A673 (cell line): ENCODE data around the gene NRF1. TPM values are rescaled to one million over a fixed set of nuclear protein-coding genes. Genes with fewer than 3 reads are reported as not detected.
"Not testable (repeated sequence)": the region's sequence is repeated elsewhere in the genome, so short reads cannot be mapped to it uniquely, and the experiment has no call there.

ENCODE experiments used
- BruUV-seq: library from RNA; stranded (reverse); fragments of 400-500 nt; replicated peaks from 2 replicates; lab custom pipeline; 2021; lab: Mats Ljungman, UMichigan
- CTCF ChIA-PET: fragments of 300-600 bp; sonication (Branson Sonifier 250); formaldehyde crosslinking; loops from one replicate; lab custom pipeline; 2022; ENCODE audit warnings: antibody characterized with exemption; lab: Charles Lee
- POLR2A ChIA-PET: fragments of 300-600 bp; sonication (Branson Sonifier 250); formaldehyde crosslinking; loops from one replicate; lab custom pipeline; 2022; ENCODE audit warnings: antibody characterized with exemption; ENCODE audit not compliant: low non-redundant PET; lab: Charles Lee
- DNase-seq: peaks from one replicate; pipeline ENCODE4 v3.0.0-alpha.2; 2015; ENCODE audit warnings: low spot score
- H3K27ac ChIP-seq: fragments of 200-600 bp; sonication (generic); 2 replicates; pipeline ENCODE4 v1.5.1; 2016; ENCODE audit warnings: mixed run types, low read depth, mild to moderate bottlenecking, mixed read lengths, antibody characterized with exemption, low read length; ENCODE audit not compliant: poor library complexity, severe bottlenecking
- H3K27me3 ChIP-seq: fragments of 200-600 bp; sonication (generic); replicated peaks from 2 replicates; pipeline ENCODE4 v1.6.1; 2017; ENCODE audit warnings: mixed run types, low read depth, mild to moderate bottlenecking, mixed read lengths, antibody characterized with exemption, low read length; ENCODE audit not compliant: insufficient read depth, poor library complexity
- H3K36me3 ChIP-seq: fragments of 200-600 bp; sonication (generic); 2 replicates; pipeline ENCODE4 v1.6.1; 2016; ENCODE audit warnings: mixed run types, mild to moderate bottlenecking, mixed read lengths, antibody characterized with exemption, low read length; ENCODE audit not compliant: insufficient read depth, poor library complexity, severe bottlenecking
- H3K4me1 ChIP-seq: fragments of 200-600 bp; sonication (generic); 2 replicates; pipeline ENCODE4 v1.6.1; 2017; ENCODE audit warnings: mixed run types, mild to moderate bottlenecking, mixed read lengths, antibody characterized with exemption, low read length; ENCODE audit not compliant: insufficient read depth, poor library complexity, severe bottlenecking
- H3K4me3 ChIP-seq: fragments of 200-600 bp; sonication (generic); 2 replicates; pipeline ENCODE4 v1.5.1; 2016; ENCODE audit warnings: low read depth, mixed run types, mild to moderate bottlenecking, mixed read lengths, low read length; ENCODE audit not compliant: poor library complexity, severe bottlenecking
- H3K9me3 ChIP-seq: fragments of 200-600 bp; sonication (generic); 2 replicates; pipeline ENCODE4 v1.6.1; 2016; ENCODE audit warnings: mixed run types, low read depth, mild to moderate bottlenecking, mixed read lengths, antibody characterized with exemption, low read length; ENCODE audit not compliant: poor library complexity, severe bottlenecking
- CTCF ChIP-seq: fragments of 300-800, 200-600 bp; sonication (generic); conservative IDR thresholded peaks from 2 replicates; pipeline ENCODE4 v1.5.1; 2017; ENCODE audit warnings: low read depth, mild to moderate bottlenecking, antibody characterized with exemption, low read length, moderate library complexity, mixed read lengths
- EZH2 ChIP-seq: fragments of 200-600 bp; sonication (generic); IDR thresholded peaks from 2 replicates; pipeline ENCODE4 v1.6.1; 2017; ENCODE audit warnings: borderline replicate concordance, low read depth, mild to moderate bottlenecking, mixed read lengths, antibody characterized with exemption, low read length; ENCODE audit not compliant: poor library complexity, severe bottlenecking
- intact Hi-C: fragments of 100-400 bp; cut with micrococcal nuclease; formaldehyde crosslinking; loops from one replicate; pipeline ENCODE4 v1.10.0; 2022; ENCODE audit not compliant: unreplicated experiment
- total RNA-seq: library from RNA; stranded (reverse); gene quantifications from 2 replicates; pipeline ENCODE4 v1.2.3, GENCODE V29; 2021

The NRF1 gene
- total RNA-seq, 1 experiment from 2014 or later, result 30.2 TPM

DNA sequence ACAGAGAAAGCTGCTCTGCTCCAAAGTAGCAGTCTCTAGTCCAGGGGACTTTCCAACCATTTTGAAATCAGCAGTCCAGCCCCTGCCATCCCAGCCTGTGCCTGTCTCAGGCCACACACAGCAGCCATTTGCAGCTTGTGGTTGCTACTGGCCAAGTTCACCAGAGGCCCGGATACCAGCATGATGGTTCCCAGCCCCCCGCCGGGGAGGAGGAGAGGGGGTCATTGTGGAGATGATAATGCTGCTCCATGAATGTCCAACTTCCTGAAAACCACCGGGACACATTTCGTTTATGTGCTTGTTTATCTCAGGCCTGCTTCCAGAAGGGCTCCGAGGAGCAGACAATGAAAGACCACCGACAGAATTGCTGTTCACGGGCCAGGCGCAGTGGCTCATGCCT is 181.2 kb downstream of the NRF1 start:
- no peaks in the 10 kb centered on the region for H3K9me3 ChIP-seq
- DNase-seq, result no peak
- ChIA-PET CTCF (no interaction called here), POLR2A (no interaction called here)
- BruUV-seq, result no TSS peak
- no peak overlapping the region for H3K4me3 ChIP-seq
- H3K27me3 ChIP-seq, result no peaks in the 10 kb centered on the region
- no peaks in the 10 kb centered on the region for H3K36me3 ChIP-seq
- TF ChIP-seq CTCF, result no peak
- no peak for TF ChIP-seq EZH2
- H3K4me1 ChIP-seq, result no peaks in the 10 kb centered on the region
- no peak overlapping the region for H3K27ac ChIP-seq
- intact Hi-C loops, result no loop called here

- no TSS peak for BruUV-seq
- intact Hi-C loops, result no loop called here
- DNase-seq, result no peak
- Histone ChIP-seq H3K36me3 (no peaks in the 10 kb centered on the region), H3K4me1 (no peaks in the 10 kb centered on the region), H3K27me3 (no peaks in the 10 kb centered on the region), H3K9me3 (no peaks in the 10 kb centered on the region), H3K4me3 (no peak overlapping the region), H3K27ac (no peak overlapping the region)
- TF ChIP-seq CTCF (no peak), EZH2 (no peak)
- ChIA-PET CTCF (interaction anchor here (0.6 kb wide), 1 partner anchor 211 kb away, joined by 7 read pairs; no protein-coding TSS in a partner anchor), POLR2A (no interaction called here)
Observed at GRCh38 chr7:129793506-129794310, 182.2 kb downstream of the NRF1 start.

DNA sequence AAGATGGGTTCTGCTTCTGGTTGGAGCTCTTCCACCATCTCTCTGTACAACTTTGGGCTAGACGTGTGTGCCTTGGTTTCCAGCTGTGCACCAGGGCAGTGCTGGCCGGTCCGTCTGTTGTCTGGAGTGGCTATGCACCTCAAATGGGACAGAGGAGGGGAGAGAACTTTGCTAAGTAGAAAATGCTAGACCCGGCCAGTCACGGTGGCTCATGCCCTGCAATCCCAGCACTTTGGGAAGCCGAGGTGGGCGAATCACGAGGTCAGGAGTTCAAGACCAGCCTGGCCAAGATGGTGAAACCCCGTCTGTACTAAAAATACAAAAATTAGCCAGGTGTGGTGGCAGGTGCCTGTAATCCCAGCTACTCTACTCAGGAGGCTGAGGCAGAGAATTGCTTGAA is 182.9 kb downstream of the NRF1 start:
- intact Hi-C loops, H3K4me3 ChIP-seq, H3K4me1 ChIP-seq, BruUV-seq, H3K36me3 ChIP-seq, H3K27ac ChIP-seq, H3K27me3 ChIP-seq, H3K9me3 ChIP-seq, DNase-seq, POLR2A ChIA-PET, CTCF ChIA-PET: not testable (repeated sequence)
